Measurements from ENCODE around the gene CLASRP.

DNA sequence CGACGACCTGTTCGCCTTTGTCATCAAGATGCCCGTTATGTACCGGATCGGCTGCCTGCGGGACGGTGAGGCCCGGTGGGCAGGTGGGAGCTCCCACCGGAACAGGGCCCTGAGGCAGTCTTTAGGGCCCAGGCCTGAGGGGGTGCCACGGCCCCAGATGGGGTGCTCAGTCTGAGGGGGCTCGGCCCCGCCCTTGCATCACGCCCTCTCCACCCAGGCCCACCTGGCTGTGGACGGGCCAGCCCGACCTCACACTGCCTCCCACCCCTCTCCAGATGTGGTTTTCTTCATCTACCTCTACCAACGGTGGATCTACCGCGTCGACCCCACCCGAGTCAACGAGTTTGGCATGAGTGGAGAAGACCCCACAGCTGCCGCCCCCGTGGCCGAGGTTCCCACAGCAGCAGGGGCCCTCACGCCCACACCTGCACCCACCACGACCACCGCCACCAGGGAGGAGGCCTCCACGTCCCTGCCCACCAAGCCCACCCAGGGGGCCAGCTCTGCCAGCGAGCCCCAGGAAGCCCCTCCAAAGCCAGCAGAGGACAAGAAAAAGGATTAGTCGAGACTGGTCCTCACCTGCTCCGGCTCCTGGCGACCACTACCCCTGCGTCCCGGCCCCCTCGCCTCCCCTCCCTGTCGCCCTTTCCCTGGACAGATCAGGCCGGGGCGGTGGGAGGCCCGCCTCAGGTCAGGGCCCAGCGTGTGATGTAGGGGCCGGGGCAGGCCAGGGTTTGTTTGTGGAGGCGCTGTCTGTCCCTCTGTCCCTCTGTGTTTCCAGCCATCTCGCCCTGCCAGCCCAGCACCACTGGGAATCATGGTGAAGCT is 46.3 kb upstream of the CLASRP start:
- TF ChIP-seq, protein P1, sequence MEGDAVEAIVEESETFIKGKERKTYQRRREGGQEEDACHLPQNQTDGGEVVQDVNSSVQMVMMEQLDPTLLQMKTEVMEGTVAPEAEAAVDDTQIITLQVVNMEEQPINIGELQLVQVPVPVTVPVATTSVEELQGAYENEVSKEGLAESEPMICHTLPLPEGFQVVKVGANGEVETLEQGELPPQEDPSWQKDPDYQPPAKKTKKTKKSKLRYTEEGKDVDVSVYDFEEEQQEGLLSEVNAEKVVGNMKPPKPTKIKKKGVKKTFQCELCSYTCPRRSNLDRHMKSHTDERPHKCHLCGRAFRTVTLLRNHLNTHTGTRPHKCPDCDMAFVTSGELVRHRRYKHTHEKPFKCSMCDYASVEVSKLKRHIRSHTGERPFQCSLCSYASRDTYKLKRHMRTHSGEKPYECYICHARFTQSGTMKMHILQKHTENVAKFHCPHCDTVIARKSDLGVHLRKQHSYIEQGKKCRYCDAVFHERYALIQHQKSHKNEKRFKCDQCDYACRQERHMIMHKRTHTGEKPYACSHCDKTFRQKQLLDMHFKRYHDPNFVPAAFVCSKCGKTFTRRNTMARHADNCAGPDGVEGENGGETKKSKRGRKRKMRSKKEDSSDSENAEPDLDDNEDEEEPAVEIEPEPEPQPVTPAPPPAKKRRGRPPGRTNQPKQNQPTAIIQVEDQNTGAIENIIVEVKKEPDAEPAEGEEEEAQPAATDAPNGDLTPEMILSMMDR (IDR thresholded peaks at IDR 0.05), result no peak
- TF ChIP-seq POLR2A (IDR thresholded peaks at IDR 0.05) (no peak), EP300 (IDR thresholded peaks at IDR 0.05) (no peak)

All from sigmoid colon (tissue), 4 donors.